ENCODE measurements around the gene NFYA. TPM values are rescaled to one million over a fixed set of nuclear protein-coding genes. Genes with fewer than 3 reads are reported as not detected.

The NFYA gene
- total RNA-seq, 2 donors from 2014 or later: 9.2 to 20.6 TPM

- Histone ChIP-seq H3K27me3 (replicated peaks; ENCODE audit: insufficient read depth) (no peaks in the 10 kb centered on the region), H3K36me3 (peaks cover 20% of the 10 kb centered on the region), H3K4me3 (no peak overlapping the region), H3K9me3 (no peaks in the 10 kb centered on the region), H3K27ac (no peak overlapping the region), H3K4me1 (ENCODE audit: control insufficient read depth in 1 of 2, low read depth in 2 of 2) (no peaks in the 10 kb centered on the region)
- DNase-seq (ENCODE audit: low spot score) (no peak), ATAC-seq (ENCODE audit: insufficient number of reproducible peaks, low FRiP score, low read depth) (no peak)
- TF ChIP-seq, protein P1, sequence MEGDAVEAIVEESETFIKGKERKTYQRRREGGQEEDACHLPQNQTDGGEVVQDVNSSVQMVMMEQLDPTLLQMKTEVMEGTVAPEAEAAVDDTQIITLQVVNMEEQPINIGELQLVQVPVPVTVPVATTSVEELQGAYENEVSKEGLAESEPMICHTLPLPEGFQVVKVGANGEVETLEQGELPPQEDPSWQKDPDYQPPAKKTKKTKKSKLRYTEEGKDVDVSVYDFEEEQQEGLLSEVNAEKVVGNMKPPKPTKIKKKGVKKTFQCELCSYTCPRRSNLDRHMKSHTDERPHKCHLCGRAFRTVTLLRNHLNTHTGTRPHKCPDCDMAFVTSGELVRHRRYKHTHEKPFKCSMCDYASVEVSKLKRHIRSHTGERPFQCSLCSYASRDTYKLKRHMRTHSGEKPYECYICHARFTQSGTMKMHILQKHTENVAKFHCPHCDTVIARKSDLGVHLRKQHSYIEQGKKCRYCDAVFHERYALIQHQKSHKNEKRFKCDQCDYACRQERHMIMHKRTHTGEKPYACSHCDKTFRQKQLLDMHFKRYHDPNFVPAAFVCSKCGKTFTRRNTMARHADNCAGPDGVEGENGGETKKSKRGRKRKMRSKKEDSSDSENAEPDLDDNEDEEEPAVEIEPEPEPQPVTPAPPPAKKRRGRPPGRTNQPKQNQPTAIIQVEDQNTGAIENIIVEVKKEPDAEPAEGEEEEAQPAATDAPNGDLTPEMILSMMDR (IDR thresholded peaks at IDR 0.05): no peak
Observed at GRCh38 chr6:41063884-41064285, 8.9 kb upstream of the NFYA start.

- no peak overlapping the region for H3K27ac ChIP-seq
- no peak for DNase-seq (ENCODE audit: low spot score)
- peaks cover 20% of the 10 kb centered on the region for H3K36me3 ChIP-seq
- no peaks in the 10 kb centered on the region for H3K9me3 ChIP-seq
- no peaks in the 10 kb centered on the region for H3K4me1 ChIP-seq (ENCODE audit: control insufficient read depth in 1 of 2, low read depth in 2 of 2)
- no peak for ATAC-seq (ENCODE audit: insufficient number of reproducible peaks, low FRiP score, low read depth)
- TF ChIP-seq, protein P1 (IDR thresholded peaks at IDR 0.05): no peak
- no peaks in the 10 kb centered on the region for H3K27me3 ChIP-seq (replicated peaks; ENCODE audit: insufficient read depth)
- no peak overlapping the region for H3K4me3 ChIP-seq
Observed at GRCh38 chr6:41064841-41065240, 7.9 kb upstream of the NFYA start.

DNA sequence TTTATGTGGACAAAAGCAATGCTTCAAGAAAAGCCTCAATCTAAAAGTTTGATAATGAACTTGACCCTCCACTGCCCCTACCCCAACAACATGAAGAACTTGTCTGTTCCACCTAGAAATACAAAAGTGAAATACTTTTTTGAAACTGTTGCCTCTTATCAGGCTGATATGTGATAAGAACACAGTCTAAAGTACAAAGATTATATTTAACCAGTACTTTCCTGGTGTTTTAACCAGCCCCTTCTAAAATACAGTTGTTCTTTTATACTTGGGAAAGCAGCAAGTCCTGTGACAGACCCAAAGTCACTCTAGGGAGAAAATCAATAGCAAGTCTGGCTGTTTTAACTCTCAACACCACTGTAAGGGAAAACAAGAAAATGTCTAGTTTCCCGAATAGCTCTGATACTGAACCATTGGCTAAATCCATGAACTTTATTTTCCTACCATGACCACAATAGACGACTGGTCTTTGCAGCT lies 7.2 kb upstream of the NFYA start:
- TF ChIP-seq, protein P1 (IDR thresholded peaks at IDR 0.05): no peak

DNA sequence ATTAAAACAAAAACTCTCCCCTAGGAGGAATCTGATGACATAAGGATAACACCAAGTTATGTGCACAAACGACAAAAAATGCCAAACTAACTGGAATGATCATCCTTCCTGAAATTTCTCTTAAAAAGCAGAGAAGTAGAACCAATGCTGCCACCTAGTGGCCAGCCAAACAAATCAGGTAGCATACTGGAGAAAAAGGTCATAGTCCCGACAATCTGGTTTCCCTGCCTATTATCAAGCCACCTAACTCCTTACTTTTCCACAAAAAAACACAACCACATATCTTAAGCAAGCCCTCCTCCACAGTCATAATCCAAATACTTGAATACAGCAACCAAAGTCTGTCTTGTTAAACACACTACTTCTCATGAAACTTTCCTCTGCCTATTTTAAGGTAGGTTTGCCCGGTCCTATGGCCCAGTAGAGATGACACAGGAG lies 5.9 kb upstream of the NFYA start:
- Histone ChIP-seq H3K36me3 (peaks cover 17% of the 10 kb centered on the region), H3K27ac (no peak overlapping the region), H3K27me3 (replicated peaks; ENCODE audit: insufficient read depth) (no peaks in the 10 kb centered on the region), H3K9me3 (no peaks in the 10 kb centered on the region), H3K4me3 (no peak overlapping the region), H3K4me1 (ENCODE audit: control insufficient read depth in 1 of 2, low read depth in 2 of 2) (peaks cover 0 to 12% of the 10 kb centered on the region in 2 donors)
- DNase-seq (ENCODE audit: low spot score) (peak; percentile 11), ATAC-seq (ENCODE audit: insufficient number of reproducible peaks, low FRiP score, low read depth) (no peak)
- TF ChIP-seq, protein P1 (IDR thresholded peaks at IDR 0.05): peak; percentile 82

More for the DNA sequence above, 7.2 kb upstream of the NFYA start:
- Histone ChIP-seq H3K27me3 (replicated peaks; ENCODE audit: insufficient read depth) (no peaks in the 10 kb centered on the region), H3K4me1 (ENCODE audit: control insufficient read depth in 1 of 2, low read depth in 2 of 2) (peaks cover 0 to 4% of the 10 kb centered on the region in 2 donors), H3K36me3 (peaks cover 20% of the 10 kb centered on the region), H3K4me3 (no peak overlapping the region), H3K27ac (no peak overlapping the region), H3K9me3 (no peaks in the 10 kb centered on the region)
- ATAC-seq (ENCODE audit: insufficient number of reproducible peaks, low FRiP score, low read depth): no peak
- no peak for DNase-seq (ENCODE audit: low spot score)

- Histone ChIP-seq H3K36me3 (no peaks in the 10 kb centered on the region), H3K27ac (peak overlapping the region; percentile 97 to 98), H3K4me1 (ENCODE audit: control insufficient read depth in 1 of 2, low read depth in 2 of 2) (peaks cover 15 to 36% of the 10 kb centered on the region in 2 donors), H3K9me3 (no peaks in the 10 kb centered on the region), H3K27me3 (replicated peaks; ENCODE audit: insufficient read depth) (no peaks in the 10 kb centered on the region), H3K4me3 (peak overlapping the region; percentile 83)
- ATAC-seq (ENCODE audit: insufficient number of reproducible peaks, low FRiP score, low read depth) (no peak), DNase-seq (ENCODE audit: low spot score) (no peak)
- TF ChIP-seq, protein P1 (IDR thresholded peaks at IDR 0.05): no peak
Observed at GRCh38 chr6:41071501-41071922, 1.3 kb upstream of the NFYA start.

All from thoracic aorta (tissue), 2 donors.